RPMI8226 (cell line): ENCODE measurements around the gene RNF5.
A peak's percentile ranks its signal among the peaks of the same experiment; 100 is the strongest.
"Not testable (repeated sequence)": the region's sequence is repeated elsewhere in the genome, so short reads cannot be mapped to it uniquely, and the experiment has no call there.

ENCODE experiments used
- DNase-seq: peaks from one replicate; pipeline ENCODE4 v3.0.0-alpha.2; 2015

RNF5 gene

DNA sequence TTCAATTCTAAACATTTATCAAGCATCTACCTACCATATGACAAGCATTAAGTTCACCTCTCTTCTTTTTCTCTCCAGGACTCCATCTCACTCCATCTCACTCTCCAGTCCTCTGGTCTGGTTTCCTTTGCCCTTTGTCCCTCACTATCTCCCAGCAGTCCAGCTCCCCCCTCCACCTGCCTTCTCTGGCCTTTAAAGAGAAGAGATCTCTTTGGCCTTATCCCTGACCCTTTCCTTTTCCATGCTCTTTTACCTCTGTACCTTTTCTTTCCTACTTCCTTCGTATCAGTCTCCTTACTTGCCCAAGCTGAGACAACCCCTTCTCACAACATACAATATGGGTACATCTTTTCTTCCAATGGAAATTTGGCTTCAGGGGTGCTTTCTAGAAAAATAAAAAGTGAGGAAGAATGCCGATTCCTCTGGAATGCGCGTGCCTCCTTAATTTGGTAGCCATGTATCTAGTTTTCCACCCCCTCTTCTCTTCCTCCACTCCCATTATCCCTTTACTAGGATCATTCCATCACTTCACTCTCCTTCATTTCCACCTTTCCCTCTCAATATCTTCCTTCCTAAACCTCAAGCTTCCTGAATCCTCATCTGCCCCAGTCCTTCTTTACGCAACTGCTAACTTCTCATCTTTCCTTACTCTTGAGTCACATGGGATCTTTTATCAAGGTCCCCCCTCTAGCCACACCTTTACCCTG, 1.6 kb upstream of the RNF5 start:
- DNase-seq = no peak

DNA sequence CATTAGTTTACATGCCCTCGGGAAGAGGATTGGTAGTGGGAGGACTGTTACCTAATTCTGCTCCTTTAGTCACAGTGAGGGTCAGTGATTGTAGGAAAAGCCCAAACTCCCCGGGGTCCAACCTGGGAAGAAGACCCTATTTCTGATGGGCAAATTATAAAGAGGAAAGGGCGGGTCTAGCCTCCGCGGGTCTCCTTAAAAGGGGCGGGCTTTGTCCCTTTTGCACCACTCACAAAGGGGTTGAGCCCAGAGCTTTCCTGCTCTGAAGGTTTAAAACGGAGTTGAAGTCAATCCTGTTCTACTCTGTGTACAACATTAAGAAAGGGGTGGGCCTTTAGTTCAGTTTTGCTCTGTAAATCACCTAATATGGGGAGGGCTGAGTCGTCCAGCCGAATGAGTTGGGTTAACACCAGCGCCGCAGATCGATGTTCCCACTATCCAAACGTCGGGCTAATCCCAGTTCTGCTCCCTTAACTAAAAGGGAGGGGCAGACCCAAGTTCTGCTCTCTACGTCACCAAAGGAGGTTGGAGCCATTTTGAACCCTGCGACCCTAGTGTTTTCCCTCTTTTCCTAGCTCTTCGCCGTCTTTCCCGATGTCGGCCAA, 920 bp upstream of the RNF5 start:
- DNase-seq = peak; percentile 63

DNA sequence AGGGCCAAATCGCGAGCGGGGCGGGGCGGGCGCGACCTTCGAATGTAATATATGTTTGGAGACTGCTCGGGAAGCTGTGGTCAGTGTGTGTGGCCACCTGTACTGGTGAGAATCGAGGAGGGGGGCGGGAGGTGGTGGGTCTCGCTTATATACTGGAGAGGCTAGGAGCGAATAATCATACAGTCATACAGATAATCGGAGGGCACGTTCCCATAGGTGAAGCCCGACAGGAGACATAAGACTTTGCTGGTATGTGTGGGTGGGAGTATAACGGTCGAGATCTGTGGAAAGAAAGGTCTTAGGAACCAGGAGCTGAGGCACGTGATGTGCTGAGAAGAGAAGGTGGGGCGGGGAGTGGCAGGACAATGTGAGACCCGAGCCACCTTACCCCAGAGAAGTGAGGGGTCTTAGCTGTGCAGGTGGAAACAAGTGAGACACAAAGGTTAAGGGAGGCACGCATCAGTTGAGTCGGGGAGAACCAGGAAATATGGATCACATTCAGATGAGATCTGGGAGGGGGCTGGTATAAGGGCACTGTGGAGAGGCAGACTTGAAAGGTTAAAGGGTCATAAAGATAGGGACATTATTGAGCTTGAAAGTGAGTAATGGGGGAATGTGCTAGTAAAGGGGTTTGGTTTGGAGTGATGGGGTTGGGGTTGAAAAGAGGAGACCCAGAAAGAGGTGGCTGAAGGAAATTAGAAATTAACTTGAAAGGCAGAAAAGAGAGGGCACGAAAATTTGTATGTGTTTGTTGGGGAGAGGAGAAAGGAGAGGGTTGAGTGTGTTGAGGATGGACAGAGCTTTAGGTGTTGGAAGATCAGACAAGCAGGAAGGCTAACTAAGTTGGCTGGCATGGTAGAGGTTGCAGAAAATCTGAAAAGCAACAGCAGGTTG, 589 bp downstream of the RNF5 start:
- DNase-seq = no peak

DNA sequence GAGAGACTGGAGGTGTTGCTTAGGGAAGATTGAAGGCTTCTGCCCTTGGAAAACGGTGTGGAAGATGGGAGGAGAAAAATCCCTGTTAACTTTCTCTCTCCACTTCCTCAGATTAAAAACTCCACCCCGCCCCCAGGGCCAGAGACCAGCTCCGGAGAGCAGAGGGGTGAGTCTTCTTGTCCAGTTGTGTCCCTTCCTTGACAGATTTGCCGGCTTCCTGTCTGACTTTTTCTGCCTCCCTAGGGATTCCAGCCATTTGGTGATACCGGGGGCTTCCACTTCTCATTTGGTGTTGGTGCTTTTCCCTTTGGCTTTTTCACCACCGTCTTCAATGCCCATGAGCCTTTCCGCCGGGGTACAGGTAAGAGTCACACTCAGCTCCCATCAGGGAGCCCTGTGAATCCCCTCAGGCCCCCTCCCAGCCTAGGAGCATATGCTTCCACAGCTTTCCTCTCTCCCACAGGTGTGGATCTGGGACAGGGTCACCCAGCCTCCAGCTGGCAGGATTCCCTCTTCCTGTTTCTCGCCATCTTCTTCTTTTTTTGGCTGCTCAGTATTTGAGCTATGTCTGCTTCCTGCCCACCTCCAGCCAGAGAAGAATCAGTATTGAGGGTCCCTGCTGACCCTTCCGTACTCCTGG, 1.7 kb downstream of the RNF5 start:
- no peak for DNase-seq

DNA sequence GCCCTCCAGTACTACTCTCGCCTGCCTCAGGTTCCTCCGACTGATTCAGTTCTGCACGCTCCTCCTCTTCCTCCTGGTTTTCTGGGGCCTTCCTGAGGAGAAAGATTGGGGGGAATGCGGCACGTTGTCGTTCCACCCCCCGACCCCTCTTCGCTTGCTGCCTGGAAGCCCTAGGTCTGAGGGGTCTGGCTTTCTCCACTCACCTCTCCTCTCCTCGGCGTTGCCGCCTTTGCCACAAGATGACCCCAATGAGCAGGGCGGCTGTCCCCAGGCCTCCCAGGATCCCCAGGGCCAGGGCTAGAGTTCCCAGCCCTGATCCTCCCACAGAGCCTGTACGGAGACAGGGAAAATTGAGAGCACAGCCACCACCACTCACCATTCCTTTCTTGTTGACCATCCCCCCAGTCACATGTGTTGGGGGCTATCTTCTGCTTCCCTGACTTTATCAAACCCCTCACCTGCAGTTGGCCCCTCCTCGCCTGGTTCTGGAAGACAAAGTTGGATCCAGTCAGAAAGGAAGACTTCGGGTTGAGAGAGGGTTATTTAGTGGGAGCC, 3.0 kb downstream of the RNF5 start:
- no peak for DNase-seq

DNA sequence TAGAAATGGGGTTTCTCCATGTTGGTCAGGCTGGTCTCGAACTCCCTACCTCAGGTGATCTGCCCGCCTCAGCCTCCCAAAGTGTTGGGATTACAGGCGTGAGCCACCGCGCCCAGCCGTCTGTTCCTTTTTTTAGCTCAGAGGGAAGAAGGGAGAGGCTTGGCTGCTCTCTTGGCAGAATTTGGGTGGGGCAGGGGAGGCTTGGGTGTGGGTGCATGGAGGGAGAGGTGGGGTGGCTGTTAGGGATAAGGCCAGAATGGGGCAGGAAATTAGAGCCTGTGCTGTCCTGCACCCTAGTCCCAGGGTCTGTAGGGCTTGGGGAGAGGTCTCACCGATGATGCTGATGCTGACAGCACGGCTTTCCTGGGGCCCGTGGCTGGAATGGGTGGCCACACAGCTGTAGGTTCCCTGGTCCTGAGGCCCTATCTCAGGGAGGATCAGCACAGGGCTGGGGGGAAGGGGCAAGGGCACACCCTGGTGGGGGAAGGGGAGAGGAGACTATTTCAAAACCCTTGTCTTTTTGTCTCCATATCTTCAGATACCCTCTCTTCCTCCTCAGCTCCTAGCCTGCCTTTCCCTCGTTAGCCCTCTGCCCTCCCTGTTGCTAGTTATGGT, 3.8 kb downstream of the RNF5 start:
- DNase-seq = no peak

DNA sequence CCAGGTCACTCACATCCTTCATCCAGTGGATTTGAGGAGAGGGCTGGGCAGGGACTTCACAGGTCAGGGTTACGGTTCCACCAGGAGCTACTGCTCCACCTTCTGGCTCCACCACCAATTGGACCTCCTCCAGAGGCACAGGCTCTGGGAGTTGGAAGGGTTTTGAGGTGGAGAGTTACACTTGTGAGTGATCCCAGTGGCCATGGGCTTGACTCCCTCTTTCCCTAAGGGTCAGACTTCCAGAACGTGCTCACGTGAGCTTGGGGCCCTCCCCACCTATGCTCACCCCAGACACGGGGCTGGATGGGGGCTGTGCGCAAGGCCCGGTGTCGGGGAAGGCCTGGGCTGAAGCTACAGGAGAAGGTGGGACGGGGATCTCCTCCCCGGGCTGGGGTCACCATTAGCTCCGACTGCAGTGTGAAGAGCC, 4.4 kb downstream of the RNF5 start:
- DNase-seq = no peak

DNA sequence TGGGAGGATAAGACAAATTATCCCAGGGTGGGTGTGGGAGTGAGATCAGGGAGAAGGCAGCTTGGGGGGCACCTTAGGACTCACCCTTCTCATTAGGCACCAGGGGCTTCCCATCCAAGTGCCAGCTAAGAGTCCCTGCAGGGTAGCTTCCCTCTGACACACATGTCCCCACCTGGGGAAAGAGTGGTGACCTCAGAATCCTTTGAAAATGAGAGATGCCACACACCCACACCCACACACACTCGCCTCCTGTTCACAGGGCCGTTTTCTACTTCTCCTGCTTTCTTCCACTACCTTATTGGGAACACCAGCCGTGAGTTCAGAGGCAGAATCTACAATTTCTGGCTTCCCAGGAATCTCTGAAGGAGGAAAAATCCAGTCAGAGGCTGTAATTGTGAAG, 4.8 kb downstream of the RNF5 start:
- DNase-seq = no peak

DNA sequence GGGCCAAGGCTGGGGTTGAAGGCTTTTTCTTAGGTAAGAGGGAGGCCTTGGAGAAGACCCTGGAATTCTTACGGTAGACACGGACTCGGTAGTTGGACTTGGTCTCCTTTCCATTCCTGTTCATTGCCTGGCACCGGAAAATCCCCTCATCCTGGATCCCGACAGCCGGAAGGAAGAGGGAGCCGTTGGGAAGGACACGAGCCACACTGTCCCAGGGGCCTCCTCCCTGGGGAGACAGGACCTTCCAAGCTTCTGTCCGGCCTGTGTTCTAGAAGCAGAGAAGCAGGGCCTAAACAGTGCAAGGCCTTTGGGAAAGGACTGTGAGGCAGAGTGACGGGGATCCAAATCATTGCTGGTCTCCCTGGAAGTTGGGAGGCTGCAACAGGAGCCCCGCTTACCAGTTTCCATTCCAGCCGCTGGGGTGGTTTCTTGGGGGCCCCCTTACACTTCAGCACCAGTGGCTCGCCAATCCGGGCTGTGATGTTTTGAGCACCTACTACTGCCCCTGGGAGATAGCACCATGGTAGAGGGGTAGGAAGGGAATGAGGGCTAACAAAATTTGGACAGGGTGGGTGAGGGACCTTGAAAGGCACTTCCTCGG, 5.4 kb downstream of the RNF5 start:
- no peak for DNase-seq

DNA sequence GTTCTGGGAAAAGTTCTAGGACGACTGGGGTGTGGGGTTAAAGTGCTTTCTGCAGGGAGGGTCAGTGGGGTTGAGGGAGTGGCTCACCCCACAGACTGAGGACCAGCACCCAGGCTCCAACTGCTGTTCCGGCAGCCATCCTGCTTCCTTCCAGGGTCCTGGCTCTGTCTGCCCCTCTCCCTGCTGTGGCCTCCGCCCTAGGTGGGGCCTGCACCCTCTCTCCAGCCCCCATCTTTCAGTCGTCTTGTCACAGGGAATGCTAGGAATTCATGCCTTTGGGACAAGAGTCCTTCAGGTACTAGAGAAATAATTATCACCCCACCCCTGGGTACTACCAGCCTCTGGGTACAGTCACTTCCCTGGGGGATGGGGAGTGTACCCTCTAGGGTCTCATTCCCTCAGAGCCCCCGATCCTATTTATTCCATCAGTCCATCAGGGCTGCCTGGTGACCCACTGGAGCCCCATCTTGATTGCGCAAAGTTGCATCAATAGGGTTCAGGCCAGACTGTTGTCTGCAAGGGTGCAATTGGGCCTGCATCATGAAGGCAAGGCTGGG, 6.0 kb downstream of the RNF5 start, which contains the start of gene AGER:
Gene AGER (minus strand): TSS at position 170 of the 557 bp plus-strand sequence. CDS start 31 bp downstream, at position 139.
- no peak for DNase-seq

DNA sequence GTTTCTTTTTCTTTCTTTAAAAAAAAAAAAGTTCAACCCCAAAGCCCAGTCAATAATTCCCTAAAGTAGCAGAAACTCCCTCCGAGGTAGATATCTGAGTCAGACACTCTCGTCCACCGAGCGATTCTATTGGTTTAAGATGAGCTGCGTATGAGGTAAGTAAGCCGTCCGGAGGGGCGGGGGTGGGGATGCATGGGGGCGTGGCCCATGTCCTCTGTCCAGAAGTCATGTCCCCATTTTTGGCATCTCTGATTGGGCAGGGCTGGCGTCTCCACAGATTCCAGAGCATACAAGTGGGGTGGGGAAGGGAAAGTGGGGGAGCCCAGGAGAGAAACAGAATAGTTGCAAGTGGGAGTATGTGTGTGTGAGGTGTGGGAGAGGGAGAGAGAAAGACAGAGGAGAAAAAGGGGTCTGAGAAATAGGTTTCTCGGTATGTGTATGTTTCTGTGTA, 7.5 kb downstream of the RNF5 start:
- DNase-seq = not testable (repeated sequence)

DNA sequence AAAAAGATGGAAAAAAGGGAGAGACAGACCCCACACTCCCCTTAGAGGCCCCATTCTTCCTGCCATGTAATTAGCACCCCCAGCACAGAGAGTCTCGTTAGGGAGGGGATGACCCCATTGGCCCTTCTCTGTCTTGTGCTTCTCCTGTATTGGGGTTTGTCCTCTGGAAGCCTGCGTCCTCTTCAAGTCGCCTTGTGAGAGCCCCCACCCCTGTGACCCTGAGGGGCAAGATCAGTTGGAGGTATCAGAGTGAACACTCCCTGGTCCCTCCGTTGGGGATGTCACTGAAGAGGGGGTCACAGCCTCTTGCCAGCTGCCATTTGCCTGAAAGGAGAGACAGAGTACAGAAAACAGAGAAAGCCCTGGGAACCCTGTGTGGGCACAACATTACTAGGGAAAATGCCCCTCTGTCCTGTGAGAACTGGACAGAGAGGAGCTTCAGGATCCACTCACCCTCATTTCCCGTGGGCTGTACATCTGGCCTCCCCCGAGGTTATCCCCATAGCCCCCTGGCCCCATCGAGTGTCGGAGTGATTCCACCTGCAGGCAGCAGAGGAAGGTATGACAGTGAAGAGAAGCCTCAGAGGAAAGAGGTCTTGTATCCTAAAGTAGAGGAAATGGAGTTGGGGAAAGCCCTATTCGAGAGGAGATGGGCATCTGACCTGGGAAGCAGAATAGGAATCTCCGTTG, 8.1 kb downstream of the RNF5 start:
- DNase-seq = not testable (repeated sequence)

DNA sequence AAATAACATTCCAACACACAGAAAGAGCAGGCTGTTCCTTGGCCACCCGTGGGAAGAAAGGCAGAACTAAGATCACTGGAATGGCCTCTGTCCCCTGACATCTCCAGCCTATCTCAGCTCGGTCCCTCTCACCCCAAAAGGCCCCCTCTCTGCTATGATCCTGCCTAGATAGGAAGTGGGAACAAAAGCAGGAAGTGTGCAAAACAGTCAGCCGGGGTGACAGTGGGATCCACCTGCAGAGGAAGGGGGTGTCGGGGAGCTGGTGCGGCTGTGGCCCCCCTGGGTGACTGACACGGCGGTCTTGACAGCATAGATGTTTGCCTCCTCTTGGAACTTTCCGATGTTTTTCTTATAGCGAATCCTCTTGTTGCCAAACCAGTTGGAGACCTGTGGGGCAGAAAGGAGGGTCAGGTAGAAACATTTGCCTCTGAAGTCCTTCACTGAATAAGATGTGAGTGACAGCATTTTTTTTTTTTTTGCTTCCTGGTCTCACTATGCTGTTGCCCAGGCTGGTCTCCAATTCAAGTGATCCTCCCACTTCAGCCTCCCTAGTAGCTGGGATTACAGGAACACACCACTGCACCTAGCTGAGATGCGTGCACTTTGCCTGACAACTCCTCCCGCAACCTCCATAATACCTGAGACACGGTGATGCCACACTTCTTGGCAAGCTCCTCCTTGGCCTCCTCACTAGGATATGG, 9.0 kb downstream of the RNF5 start:
- DNase-seq = no peak

DNA sequence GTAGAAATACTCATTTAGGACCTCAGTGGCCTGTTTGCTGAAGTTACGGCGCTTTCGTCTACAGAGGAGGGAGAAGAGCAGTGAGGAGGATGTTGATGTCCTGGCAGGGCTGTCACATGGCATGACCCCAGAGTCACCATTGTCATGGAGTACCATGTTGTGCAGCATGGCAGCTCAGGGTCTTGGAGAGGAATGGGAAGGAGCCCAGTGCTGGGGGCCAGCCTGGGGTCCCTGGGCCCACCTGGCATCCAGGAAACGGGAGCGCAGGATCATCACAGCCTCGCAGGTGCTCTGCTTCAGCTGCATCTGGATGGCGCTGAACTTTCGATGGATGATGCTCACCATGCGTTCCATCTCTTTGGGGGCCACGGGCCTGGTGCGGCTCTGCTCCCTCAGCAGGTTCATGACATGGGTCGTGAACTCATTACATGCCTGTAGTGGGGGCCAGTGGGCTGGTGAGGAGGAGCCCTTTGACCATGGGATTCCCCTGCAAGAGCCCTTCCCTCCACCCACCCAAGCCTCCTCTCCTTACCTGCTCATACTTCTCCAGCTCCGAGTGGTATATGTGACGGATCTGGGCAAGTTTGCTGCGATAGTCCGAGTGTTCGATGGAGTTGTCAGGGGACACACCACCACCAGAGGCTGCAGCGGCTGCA, 9.6 kb downstream of the RNF5 start:
- not testable (repeated sequence) for DNase-seq

DNA sequence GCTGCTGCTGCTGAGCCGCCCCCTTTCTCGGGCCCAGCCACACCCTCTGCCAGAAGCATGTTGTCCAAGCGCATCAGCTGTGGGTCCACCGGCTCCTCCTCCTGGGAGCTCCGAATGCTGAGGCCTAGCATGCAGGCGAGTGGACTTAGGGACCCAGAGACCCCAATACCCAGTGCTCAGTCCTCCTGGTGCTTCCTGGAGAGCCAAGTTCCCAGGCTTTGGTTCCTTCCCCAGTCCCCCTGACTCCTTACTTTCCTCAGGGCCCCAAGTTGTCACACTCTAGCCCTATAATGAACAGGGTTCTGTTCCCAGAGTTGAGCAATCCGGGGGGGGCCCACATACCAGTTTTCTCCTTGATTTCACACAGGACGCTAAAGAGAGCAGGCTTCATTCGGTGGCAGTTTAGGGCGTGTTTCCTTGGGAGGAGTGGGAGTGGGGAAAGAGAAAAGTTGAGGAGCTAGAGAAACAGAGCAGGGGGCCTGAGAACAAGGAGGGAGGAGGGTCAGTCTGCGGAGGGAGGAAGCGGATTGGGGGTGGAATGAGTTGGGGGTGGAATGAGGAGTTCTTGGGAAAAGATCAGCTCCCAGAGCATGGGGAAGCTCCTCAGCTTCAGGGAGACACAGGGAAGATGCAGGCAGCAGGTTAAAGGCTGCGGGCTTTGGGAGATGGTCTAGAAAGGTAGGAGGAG, 10.3 kb downstream of the RNF5 start:
- DNase-seq = no peak

DNA sequence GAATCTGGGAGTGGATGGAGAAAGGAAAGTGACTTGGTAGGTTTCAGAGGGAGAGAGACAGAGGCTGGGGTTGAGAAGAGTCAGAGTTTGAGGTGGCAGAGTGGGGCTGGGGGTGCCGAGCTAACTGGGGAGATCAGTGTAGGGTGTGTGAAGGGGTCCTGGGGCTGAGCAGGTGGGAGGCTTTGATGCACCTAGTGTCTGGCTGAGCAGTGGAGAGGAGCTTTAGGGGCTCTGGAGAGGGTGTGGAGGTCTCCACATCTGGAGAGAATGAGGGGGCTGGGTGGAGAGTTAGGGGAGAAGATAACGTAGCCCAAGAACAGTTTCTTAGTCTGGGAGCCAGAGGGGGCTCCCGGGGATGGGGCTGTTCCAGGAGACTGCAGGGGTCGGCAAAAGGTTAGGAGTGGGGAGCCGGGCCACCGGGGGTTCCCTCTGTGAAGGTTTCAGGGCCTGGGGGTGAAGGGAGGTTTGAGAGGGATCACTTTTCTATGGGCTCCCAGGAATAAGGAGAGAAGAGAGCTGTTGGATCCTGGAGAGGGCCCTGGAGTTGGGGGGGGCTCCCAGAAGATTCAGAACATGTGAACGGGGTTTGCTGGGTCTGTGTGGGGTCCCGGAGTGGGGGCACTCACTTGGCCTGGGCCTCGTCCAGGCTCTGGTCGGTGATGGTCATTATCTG, 11.0 kb downstream of the RNF5 start:
- no peak for DNase-seq

DNA sequence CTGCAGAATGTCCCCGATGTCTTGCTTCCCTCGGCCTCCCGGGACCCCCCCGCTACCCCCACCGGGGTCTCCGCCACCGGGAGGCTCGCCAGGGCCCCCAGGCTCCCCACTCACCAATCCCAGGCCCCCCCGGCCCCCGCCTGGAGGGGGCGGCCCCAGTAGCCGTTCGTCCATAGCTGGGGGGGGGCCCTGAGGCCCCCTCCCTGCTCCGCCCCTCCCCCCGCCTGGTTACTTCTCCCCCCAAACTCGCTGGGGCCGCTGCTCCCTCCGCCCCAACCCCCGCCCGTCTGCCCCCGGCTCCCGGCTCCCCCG, 11.5 kb downstream of the RNF5 start:
- DNase-seq = no peak

DNA sequence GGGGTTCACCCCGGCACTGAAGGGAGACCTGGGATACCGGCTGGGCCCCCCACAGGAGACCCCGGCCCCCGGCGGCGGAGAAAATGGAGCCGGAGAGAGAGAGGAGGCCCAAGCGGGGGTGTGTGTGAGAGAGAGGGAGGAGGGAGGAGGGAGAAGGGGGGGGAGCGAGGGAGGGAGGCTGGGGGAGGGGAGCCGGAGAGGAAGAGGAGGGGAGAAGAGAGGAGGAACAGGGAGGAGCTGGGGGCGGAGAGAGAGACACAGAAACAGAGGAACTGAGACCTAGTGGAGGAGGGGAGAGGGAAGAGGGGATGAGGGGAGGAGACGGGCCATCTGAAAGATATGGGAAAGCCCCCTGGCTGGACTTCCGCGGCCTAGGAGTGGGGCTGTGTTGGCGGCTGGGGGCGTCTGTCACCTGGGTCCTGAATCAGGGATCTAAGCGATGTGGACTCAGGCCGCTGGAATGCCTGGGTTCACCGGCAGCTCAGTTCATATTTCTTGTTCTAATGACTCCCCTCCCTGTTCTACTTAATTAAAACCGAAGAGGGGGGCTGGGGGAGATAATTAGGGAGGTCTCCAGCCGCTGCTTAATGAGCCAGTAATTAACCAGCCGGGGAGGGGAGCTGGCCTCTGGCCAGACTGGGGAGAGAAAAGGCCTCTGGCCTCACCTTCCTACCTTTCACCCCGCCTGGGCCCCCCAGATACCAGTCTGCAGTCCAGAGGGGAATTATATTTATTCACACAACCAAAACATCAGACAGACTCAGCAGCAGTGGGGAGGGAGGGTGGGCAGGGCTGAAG, 12.0 kb downstream of the RNF5 start, which contains the start of gene PBX2:
Gene PBX2 (minus strand): TSS at position 149 of the 798 bp plus-strand sequence. CDS start 287 bp downstream, outside the sequence.
- DNase-seq = peak; percentile 94
